ENCODE measurements around the gene NHEJ1.

Gene NHEJ1

DNA sequence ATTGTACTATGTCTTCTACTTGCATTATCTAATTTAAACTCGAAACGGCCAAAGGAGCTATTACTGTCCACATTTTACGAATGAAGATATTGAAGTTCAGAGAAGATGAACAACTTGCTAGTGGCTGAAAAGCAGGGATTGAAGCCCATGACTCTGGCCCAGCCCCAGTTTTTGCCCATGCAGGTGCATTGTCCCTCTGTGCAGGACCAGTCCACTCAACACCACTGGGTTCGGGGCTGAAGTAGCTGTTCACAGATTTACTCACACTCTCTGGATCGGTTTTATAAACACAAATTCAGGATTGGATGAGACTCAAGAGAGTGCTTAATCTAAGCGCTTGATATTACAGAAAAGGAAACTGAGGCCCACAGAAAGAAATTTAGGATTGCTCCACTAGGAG is 98.5 kb downstream of the NHEJ1 start:
- no peak for DNase-seq
- peaks cover 2% of the 10 kb centered on the region; the same call in 1 of the 2 replicates for H3K4me1 ChIP-seq
- no peak for TF ChIP-seq CTCF (IDR thresholded peaks at IDR 0.05; ENCODE audit: low read depth, low read length)
- no peak overlapping the region for H3K4me3 ChIP-seq (ENCODE audit: low read depth, low read length)
- no peaks in the 10 kb centered on the region for H3K36me3 ChIP-seq
- H3K9me3 ChIP-seq = no peaks in the 10 kb centered on the region
- peaks cover 61% of the 10 kb centered on the region for H3K27me3 ChIP-seq

- H3K4me3 ChIP-seq (ENCODE audit: low read depth, low read length) = no peak within 1 kb of the TSS
- peaks cover 2% of the 10 kb centered on the region; the same call in 1 of the 2 replicates for H3K4me1 ChIP-seq
- H3K36me3 ChIP-seq = no peaks in the 10 kb centered on the region
- no peaks in the 10 kb centered on the region for H3K9me3 ChIP-seq
- no peak for TF ChIP-seq CTCF (IDR thresholded peaks at IDR 0.05; ENCODE audit: low read depth, low read length)
- peaks cover 70% of the 10 kb centered on the region for H3K27me3 ChIP-seq
- peak; percentile 43 for DNase-seq
Observed at GRCh38 chr2:219060821-219061791, 99.5 kb downstream of the NHEJ1 start, which contains the start of gene IHH. TSS of gene IHH (minus strand) at chr2:219060921. CDS start at chr2:219060467, 454 bp downstream.

- TF ChIP-seq CTCF (IDR thresholded peaks at IDR 0.05; ENCODE audit: low read depth, low read length) = no peak
- peaks cover 70% of the 10 kb centered on the region for H3K27me3 ChIP-seq
- peaks cover 2% of the 10 kb centered on the region; the same call in 1 of the 2 replicates for H3K4me1 ChIP-seq
- H3K36me3 ChIP-seq = no peaks in the 10 kb centered on the region
- no peaks in the 10 kb centered on the region for H3K9me3 ChIP-seq
- no peak overlapping the region for H3K4me3 ChIP-seq (ENCODE audit: low read depth, low read length)
- DNase-seq = no peak
Observed at GRCh38 chr2:219059725-219060682, 100.6 kb downstream of the NHEJ1 start.

DNA sequence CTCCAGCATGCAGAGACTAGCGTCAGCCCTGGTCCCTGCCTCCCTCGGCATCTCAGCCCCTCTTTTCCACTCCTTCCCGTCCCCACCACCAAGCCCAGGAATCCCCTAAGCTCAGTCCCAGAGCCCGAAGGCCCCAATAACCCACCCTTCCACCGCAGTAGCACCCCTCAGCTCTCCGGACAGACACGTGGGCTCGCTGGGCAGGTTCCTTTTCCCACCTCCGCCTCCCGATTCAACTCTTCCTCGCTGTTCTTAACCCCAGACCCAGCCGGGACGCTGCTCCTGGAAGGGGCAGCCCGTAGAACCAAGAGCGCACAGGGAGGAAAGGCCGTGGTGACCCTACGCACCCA is 101.3 kb downstream of the NHEJ1 start:
- no peaks in the 10 kb centered on the region for H3K9me3 ChIP-seq
- peaks cover 70% of the 10 kb centered on the region for H3K27me3 ChIP-seq
- no peak for DNase-seq
- H3K36me3 ChIP-seq = no peaks in the 10 kb centered on the region
- TF ChIP-seq CTCF (IDR thresholded peaks at IDR 0.05; ENCODE audit: low read depth, low read length) = no peak
- no peak overlapping the region for H3K4me3 ChIP-seq (ENCODE audit: low read depth, low read length)
- peaks cover 2% of the 10 kb centered on the region; the same call in 1 of the 2 replicates for H3K4me1 ChIP-seq

GRCh38 chr2:219058541-219059374 is 101.9 kb downstream of the NHEJ1 start:
- H3K27me3 ChIP-seq = peaks cover 70% of the 10 kb centered on the region
- no peaks in the 10 kb centered on the region for H3K9me3 ChIP-seq
- H3K4me3 ChIP-seq (ENCODE audit: low read depth, low read length) = no peak overlapping the region
- no peak for DNase-seq
- H3K4me1 ChIP-seq = peaks cover 2% of the 10 kb centered on the region; the same call in 1 of the 2 replicates
- no peak for TF ChIP-seq CTCF (IDR thresholded peaks at IDR 0.05; ENCODE audit: low read depth, low read length)
- no peaks in the 10 kb centered on the region for H3K36me3 ChIP-seq

Measured in BE2C (cell line).